Measurements from ENCODE around the gene ZBTB7B. TPM values are rescaled to one million over a fixed set of nuclear protein-coding genes. Genes with fewer than 3 reads are reported as not detected.

The ZBTB7B gene
- total RNA-seq, 1 donor from 2014 or later = 8.1 TPM

- DNase-seq = peak; percentile 68
- peaks cover 52% of the 10 kb centered on the region for H3K4me1 Mint-ChIP-seq (ENCODE audit: low read depth, unreplicated experiment)
- peak within 1 kb of the TSS; percentile 97 for H3K27ac Mint-ChIP-seq (ENCODE audit: unreplicated experiment)
- peaks cover 6% of the 10 kb centered on the region for H3K27me3 Mint-ChIP-seq (ENCODE audit: unreplicated experiment)
- H3K9me3 Mint-ChIP-seq (ENCODE audit: unreplicated experiment) = peaks cover 10% of the 10 kb centered on the region
- H3K36me3 Mint-ChIP-seq (ENCODE audit: unreplicated experiment) = no peaks in the 10 kb centered on the region
- TF ChIP-seq CTCF (IDR thresholded peaks at IDR 0.05; ENCODE audit: partially characterized antibody, unreplicated experiment) = no peak
- H3K4me3 Mint-ChIP-seq (ENCODE audit: unreplicated experiment) = peak within 1 kb of the TSS; percentile 99
Observed at GRCh38 chr1:154955718-154956543, 46.7 kb upstream of the ZBTB7B start, which contains the start of gene PBXIP1. Gene PBXIP1 (minus strand): TSS chr1:154956099. CDS start chr1:154953721, 2,378 bp downstream.

- Mint-ChIP-seq H3K4me1 (ENCODE audit: low read depth, unreplicated experiment) (peaks cover 54% of the 10 kb centered on the region), H3K36me3 (ENCODE audit: unreplicated experiment) (no peaks in the 10 kb centered on the region), H3K9me3 (ENCODE audit: unreplicated experiment) (peaks cover 10% of the 10 kb centered on the region), H3K4me3 (ENCODE audit: unreplicated experiment) (peak overlapping the region; percentile 99), H3K27me3 (ENCODE audit: unreplicated experiment) (peaks cover 6% of the 10 kb centered on the region), H3K27ac (ENCODE audit: unreplicated experiment) (peak overlapping the region; percentile 97)
- no peak for TF ChIP-seq CTCF (IDR thresholded peaks at IDR 0.05; ENCODE audit: partially characterized antibody, unreplicated experiment)
- no peak for DNase-seq
Observed at GRCh38 chr1:154956544-154956941, 46.1 kb upstream of the ZBTB7B start.

GRCh38 chr1:154957091-154957657 lies 45.4 kb upstream of the ZBTB7B start:
- Mint-ChIP-seq H3K4me1 (ENCODE audit: low read depth, unreplicated experiment) (peaks cover 50% of the 10 kb centered on the region), H3K4me3 (ENCODE audit: unreplicated experiment) (peak overlapping the region; percentile 99), H3K27ac (ENCODE audit: unreplicated experiment) (peak overlapping the region; percentile 55), H3K36me3 (ENCODE audit: unreplicated experiment) (no peaks in the 10 kb centered on the region), H3K27me3 (ENCODE audit: unreplicated experiment) (peaks cover 6% of the 10 kb centered on the region), H3K9me3 (ENCODE audit: unreplicated experiment) (peaks cover 10% of the 10 kb centered on the region)
- no peak for DNase-seq
- TF ChIP-seq CTCF (IDR thresholded peaks at IDR 0.05; ENCODE audit: partially characterized antibody, unreplicated experiment) = no peak

GRCh38 chr1:154958036-154958435 lies 44.6 kb upstream of the ZBTB7B start:
- Mint-ChIP-seq H3K4me3 (ENCODE audit: unreplicated experiment) (no peak overlapping the region), H3K27me3 (ENCODE audit: unreplicated experiment) (peaks cover 3% of the 10 kb centered on the region), H3K27ac (ENCODE audit: unreplicated experiment) (no peak overlapping the region), H3K9me3 (ENCODE audit: unreplicated experiment) (peaks cover 11% of the 10 kb centered on the region), H3K4me1 (ENCODE audit: low read depth, unreplicated experiment) (peaks cover 44% of the 10 kb centered on the region), H3K36me3 (ENCODE audit: unreplicated experiment) (no peaks in the 10 kb centered on the region)
- no peak for DNase-seq
- no peak for TF ChIP-seq CTCF (IDR thresholded peaks at IDR 0.05; ENCODE audit: partially characterized antibody, unreplicated experiment)

Data from glutamatergic neuron (in vitro differentiated cells).